Measurements from ENCODE around the gene MCAM. TPM values are rescaled to one million over a fixed set of nuclear protein-coding genes. Genes with fewer than 3 reads are reported as not detected.
A peak's percentile ranks its signal among the peaks of the same experiment; 100 is the strongest.

The MCAM gene
- total and polyA plus RNA-seq, 2 of the 8 experiments (the other 6 are each of a cell fraction or from before 2014, with no cell fraction given), result 22.4 to 32.2 TPM

- TF ChIP-seq RXRA (IDR thresholded peaks at IDR 0.05; ENCODE audit: insufficient read depth, low read depth, low read length) (no peak), CHD7 (IDR thresholded peaks at IDR 0.05; ENCODE audit: insufficient replicate concordance, low read length) (no peak), POLR2A (IDR thresholded peaks at IDR 0.05; ENCODE audit: control extremely low read depth in 1 of 2, low read depth in 2 of 2, low read length in 2 of 2) (no peak), CBX8 (IDR thresholded peaks at IDR 0.05; ENCODE audit: borderline replicate concordance, low read depth, low read length) (no peak), CEBPB (IDR thresholded peaks at IDR 0.05; ENCODE audit: low read depth, low read length) (no peak), FOSL1 (IDR thresholded peaks at IDR 0.05; ENCODE audit: insufficient read depth, low read depth, low read length) (no peak), TBP (IDR thresholded peaks at IDR 0.05; ENCODE audit: low read depth, low read length) (peak; percentile 7; the same call in 1 of the 2 replicates), GABPA (IDR thresholded peaks at IDR 0.05; ENCODE audit: borderline replicate concordance, insufficient read depth, low read length) (0 out of 2 replicates have a peak, but pooled peaks have one; percentile 51), RFX5 (IDR thresholded peaks at IDR 0.05; ENCODE audit: borderline replicate concordance, low read depth, low read length) (no peak), SIN3A (conservative IDR thresholded peaks at IDR 0.05 in 1 of 2, IDR thresholded peaks at IDR 0.05 in 1 of 2; ENCODE audit: low read depth in 1 of 2, low read length in 2 of 2) (0 out of 4 replicates have a peak, but pooled peaks have one; percentile 46 to 66)
These were observed 22.8 kb upstream of the MCAM start (continued) for GRCh38 chr11:119339589-119340334.
